Measurements from ENCODE around the gene HINT3. TPM values are rescaled to one million over a fixed set of nuclear protein-coding genes. Genes with fewer than 3 reads are reported as not detected.
A peak's percentile ranks its signal among the peaks of the same experiment; 100 is the strongest.

Gene HINT3
- total RNA-seq (10 to 100 TPM; 12.1 to 17.4 TPM), polyA plus RNA-seq (1 to 10 TPM; 5.6 to 9.2 TPM)

DNA sequence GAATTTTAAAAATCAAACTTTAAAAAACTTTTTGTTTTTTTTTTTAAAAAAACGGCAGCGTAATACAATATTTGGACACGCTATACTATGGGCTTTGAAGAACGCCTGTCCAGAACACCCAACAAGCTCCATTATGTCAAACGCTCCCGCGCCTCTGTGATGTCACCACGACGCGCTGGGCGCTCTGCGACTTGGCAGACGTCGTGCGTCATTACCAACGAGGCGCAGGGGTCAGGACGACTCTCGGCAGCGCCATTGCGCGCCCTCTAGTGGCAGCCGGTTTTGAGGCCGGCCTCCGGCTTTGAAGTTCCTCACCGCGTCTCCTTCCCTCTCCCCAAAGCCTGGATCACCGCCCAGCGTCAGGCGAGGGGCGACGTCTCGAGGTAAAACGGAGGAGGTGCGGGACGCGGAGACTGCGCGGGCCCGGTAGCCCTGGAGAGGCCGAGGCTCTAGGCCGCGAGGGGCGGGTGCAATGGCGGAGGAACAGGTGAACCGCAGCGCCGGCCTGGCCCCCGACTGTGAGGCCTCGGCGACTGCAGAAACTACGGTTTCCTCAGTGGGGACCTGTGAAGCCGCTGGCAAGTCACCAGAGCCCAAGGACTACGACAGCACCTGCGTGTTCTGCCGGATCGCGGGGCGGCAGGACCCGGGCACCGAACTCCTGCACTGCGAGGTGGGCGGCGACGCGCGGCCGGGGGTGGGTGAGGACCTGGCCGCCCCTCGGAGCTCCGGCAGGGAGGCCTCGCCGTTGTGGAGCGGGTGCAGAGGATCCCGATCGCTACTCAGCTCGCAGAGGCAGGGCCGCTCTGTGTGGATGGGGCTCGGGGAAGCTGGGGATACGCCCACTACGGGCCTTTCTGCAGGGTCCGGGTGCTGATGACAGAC is at the start of gene HINT3:
Gene HINT3 (plus strand): TSS at position 265 of the 885 bp plus-strand sequence. CDS start 208 bp downstream, at position 473.
- Histone ChIP-seq H3K36me3 (ENCODE audit: control insufficient read depth in 4 of 4, insufficient read depth in 3 of 4, low read depth in 1 of 4, low read length in 3 of 4) (no peaks in the 10 kb centered on the region), H3K4me3 (ENCODE audit: low read depth in 1 of 3, low read length in 3 of 3) (peak within 1 kb of the TSS; percentile 74 to 92 (median 85)), H3K4me1 (ENCODE audit: control insufficient read depth in 4 of 4, insufficient read depth in 4 of 4, low read length in 3 of 4) (peaks cover 8 to 33% (median 25%) of the 10 kb centered on the region in 4 donors), H3K27ac (ENCODE audit: low read depth in 1 of 2, low read length in 2 of 2) (peak within 1 kb of the TSS; percentile 94 to 98), H3K9ac (ENCODE audit: low read depth in 1 of 2, low read length in 2 of 2) (peak within 1 kb of the TSS; percentile 92 to 93), H3K27me3 (ENCODE audit: control insufficient read depth in 4 of 4, insufficient read depth in 4 of 4, low read length in 3 of 4) (no peaks in the 10 kb centered on the region), H3K9me3 (ENCODE audit: control insufficient read depth in 4 of 4, low read length in 3 of 4) (no peaks in the 10 kb centered on the region)
- DNase-seq (ENCODE audit: low spot score) = peak; percentile 99
- WGBS = under 1% methylated on average over 82 of the region's 82 CpGs
- peak; percentile 94 for TF ChIP-seq YY1 (IDR thresholded peaks at IDR 0.05)
- TF ChIP-seq, protein P1, sequence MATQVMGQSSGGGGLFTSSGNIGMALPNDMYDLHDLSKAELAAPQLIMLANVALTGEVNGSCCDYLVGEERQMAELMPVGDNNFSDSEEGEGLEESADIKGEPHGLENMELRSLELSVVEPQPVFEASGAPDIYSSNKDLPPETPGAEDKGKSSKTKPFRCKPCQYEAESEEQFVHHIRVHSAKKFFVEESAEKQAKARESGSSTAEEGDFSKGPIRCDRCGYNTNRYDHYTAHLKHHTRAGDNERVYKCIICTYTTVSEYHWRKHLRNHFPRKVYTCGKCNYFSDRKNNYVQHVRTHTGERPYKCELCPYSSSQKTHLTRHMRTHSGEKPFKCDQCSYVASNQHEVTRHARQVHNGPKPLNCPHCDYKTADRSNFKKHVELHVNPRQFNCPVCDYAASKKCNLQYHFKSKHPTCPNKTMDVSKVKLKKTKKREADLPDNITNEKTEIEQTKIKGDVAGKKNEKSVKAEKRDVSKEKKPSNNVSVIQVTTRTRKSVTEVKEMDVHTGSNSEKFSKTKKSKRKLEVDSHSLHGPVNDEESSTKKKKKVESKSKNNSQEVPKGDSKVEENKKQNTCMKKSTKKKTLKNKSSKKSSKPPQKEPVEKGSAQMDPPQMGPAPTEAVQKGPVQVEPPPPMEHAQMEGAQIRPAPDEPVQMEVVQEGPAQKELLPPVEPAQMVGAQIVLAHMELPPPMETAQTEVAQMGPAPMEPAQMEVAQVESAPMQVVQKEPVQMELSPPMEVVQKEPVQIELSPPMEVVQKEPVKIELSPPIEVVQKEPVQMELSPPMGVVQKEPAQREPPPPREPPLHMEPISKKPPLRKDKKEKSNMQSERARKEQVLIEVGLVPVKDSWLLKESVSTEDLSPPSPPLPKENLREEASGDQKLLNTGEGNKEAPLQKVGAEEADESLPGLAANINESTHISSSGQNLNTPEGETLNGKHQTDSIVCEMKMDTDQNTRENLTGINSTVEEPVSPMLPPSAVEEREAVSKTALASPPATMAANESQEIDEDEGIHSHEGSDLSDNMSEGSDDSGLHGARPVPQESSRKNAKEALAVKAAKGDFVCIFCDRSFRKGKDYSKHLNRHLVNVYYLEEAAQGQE (IDR thresholded peaks at IDR 0.05) = peak; percentile 64
- TF ChIP-seq, protein P2, sequence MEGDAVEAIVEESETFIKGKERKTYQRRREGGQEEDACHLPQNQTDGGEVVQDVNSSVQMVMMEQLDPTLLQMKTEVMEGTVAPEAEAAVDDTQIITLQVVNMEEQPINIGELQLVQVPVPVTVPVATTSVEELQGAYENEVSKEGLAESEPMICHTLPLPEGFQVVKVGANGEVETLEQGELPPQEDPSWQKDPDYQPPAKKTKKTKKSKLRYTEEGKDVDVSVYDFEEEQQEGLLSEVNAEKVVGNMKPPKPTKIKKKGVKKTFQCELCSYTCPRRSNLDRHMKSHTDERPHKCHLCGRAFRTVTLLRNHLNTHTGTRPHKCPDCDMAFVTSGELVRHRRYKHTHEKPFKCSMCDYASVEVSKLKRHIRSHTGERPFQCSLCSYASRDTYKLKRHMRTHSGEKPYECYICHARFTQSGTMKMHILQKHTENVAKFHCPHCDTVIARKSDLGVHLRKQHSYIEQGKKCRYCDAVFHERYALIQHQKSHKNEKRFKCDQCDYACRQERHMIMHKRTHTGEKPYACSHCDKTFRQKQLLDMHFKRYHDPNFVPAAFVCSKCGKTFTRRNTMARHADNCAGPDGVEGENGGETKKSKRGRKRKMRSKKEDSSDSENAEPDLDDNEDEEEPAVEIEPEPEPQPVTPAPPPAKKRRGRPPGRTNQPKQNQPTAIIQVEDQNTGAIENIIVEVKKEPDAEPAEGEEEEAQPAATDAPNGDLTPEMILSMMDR (IDR thresholded peaks at IDR 0.05; ENCODE audit: low read depth, low read length, missing input control) = peak; percentile 86
- peak; percentile 37 to 56 for TF ChIP-seq HNF4A (conservative IDR thresholded peaks at IDR 0.05)
- TF ChIP-seq, protein P3, sequence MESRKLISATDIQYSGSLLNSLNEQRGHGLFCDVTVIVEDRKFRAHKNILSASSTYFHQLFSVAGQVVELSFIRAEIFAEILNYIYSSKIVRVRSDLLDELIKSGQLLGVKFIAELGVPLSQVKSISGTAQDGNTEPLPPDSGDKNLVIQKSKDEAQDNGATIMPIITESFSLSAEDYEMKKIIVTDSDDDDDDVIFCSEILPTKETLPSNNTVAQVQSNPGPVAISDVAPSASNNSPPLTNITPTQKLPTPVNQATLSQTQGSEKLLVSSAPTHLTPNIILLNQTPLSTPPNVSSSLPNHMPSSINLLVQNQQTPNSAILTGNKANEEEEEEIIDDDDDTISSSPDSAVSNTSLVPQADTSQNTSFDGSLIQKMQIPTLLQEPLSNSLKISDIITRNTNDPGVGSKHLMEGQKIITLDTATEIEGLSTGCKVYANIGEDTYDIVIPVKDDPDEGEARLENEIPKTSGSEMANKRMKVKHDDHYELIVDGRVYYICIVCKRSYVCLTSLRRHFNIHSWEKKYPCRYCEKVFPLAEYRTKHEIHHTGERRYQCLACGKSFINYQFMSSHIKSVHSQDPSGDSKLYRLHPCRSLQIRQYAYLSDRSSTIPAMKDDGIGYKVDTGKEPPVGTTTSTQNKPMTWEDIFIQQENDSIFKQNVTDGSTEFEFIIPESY (IDR thresholded peaks at IDR 0.05) = no peak
- TF ChIP-seq RAD21 (IDR thresholded peaks at IDR 0.05) = peak; percentile 88 to 92
- TF ChIP-seq, protein P4, sequence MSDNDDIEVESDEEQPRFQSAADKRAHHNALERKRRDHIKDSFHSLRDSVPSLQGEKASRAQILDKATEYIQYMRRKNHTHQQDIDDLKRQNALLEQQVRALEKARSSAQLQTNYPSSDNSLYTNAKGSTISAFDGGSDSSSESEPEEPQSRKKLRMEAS (IDR thresholded peaks at IDR 0.05) = peak; percentile 13
- no peak for TF ChIP-seq GABPA (IDR thresholded peaks at IDR 0.05 in 1 of 2, conservative IDR thresholded peaks at IDR 0.05 in 1 of 2)
- peak; percentile 88 for TF ChIP-seq NR2F2 (IDR thresholded peaks at IDR 0.05)
- peak; percentile 64 to 87 for TF ChIP-seq RXRA (IDR thresholded peaks at IDR 0.05)
- peak; percentile 60 for TF ChIP-seq SP1 (IDR thresholded peaks at IDR 0.05)
- TF ChIP-seq FOXA1 (IDR thresholded peaks at IDR 0.05) = no peak
- TF ChIP-seq, protein P5, sequence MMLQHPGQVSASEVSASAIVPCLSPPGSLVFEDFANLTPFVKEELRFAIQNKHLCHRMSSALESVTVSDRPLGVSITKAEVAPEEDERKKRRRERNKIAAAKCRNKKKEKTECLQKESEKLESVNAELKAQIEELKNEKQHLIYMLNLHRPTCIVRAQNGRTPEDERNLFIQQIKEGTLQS (IDR thresholded peaks at IDR 0.05) = peak; percentile 36
- peak; percentile 43 to 70 for TF ChIP-seq JUND (IDR thresholded peaks at IDR 0.05)
